GM21515 (cell line): ENCODE results near the gene MAP2K4.
"Not testable (repeated sequence)": the region's sequence is repeated elsewhere in the genome, so short reads cannot be mapped to it uniquely, and the experiment has no call there.

Experiments used
- ATAC-seq: cut with Tn5 transposase; IDR thresholded peaks from one replicate; pipeline ENCODE4 v1.9.1; 2021; ENCODE audit not compliant: unreplicated experiment

The MAP2K4 gene

DNA sequence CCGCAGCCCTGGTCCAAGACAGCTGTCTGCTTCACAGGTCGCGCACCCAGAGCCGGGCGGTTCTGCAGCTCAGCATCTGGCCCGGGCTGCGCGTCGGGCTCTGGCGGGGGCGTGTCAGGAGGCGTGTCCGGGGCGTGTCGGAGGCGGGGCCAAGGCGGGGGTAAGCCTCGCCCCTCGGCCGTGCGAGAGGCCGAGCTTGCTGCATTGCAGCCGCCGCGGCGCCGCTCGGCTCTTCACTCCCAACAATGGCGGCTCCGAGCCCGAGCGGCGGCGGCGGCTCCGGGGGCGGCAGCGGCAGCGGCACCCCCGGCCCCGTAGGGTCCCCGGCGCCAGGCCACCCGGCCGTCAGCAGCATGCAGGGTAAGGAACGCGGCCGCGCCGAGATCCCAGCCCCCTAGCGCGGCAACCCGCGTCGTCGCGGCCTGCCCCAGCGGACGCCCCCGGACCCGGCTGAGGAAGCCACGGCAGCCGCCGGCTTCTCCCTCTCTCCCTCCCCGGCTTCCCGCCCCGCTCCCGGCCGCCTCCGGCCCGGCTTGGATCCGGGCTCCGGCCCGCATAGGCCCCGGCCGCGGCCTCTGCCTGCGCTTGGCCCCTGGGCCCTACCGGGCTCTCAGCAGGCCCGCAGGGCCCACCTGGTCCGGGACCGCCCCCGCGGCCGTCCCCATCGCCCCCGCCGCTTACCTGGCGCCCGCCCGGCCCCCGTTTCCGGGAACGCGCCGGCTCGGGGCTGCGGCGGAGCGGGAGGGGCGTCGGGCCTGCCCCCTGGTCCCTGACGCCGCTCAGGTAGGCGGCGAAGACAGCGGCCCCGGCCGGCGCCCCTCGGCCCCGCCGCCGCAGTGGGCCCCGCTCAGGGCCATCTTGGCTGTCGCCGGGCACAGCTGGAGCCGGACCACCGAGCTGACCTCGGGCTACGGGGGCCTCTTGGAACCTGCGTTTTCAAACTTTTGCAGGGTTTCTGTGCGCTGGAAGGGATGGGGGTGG, at the start of gene MAP2K4:
Gene MAP2K4 (plus strand): TSS at position 236 of the 981 bp plus-strand sequence. CDS start 10 bp downstream, at position 246.
- ATAC-seq, result peak; percentile 93

DNA sequence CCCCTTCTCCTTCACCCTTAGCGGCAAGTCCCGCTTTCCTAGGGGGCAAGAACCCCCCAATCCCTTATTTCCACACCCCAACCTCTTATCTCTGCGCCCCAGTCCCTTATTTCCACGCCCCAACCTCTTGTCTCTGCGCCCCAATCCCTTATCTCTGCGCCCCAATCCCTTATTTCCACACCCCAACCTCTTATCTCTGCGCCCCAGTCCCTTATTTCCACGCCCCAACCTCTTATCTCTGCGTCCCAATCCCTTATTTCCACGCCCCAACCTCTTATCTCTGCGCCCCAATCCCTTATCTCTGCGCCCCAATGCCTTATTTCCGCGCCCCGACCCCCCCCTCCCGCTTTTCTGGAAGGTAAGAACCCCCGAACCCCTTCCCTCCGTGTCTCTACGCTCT, 47.9 kb upstream of the MAP2K4 start:
- not testable (repeated sequence) for ATAC-seq

DNA sequence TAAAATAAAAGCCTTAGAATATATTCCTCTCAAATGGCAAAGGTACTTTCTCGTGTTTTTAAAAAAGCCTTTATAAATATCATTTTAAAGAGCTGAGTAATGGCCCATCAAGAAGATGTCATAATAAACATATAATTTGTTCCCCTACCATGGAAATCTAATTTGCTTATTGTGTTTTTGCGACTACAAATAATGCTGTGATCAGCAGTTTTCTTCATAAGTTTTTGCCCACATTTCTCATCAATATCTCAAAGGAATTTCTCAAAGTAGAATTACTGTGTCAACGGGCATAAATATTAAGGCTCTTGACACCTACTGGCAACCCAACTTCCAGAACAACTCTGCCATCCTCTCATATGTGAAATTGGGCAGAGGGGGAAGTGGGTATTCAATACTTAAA, 40.9 kb upstream of the MAP2K4 start:
- ATAC-seq, result no peak

DNA sequence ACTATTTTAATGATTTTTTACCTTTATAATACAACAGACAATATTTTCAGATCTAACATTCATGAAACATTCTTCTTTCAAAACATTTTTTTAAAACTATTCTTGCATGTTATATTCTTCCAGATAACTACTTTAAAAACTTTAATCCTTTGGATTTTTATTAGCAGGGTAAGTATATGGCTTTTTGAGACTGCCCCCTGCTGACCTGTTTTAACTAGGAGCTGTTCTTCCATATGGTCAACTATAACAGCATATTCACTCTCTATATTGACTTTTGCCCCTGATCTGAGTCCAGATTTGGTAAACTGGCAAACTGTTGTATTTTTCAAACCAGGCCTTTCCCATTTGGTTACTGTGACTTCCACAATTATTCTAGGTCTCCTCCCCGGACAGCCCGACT, 39.9 kb upstream of the MAP2K4 start:
- no peak for ATAC-seq

DNA sequence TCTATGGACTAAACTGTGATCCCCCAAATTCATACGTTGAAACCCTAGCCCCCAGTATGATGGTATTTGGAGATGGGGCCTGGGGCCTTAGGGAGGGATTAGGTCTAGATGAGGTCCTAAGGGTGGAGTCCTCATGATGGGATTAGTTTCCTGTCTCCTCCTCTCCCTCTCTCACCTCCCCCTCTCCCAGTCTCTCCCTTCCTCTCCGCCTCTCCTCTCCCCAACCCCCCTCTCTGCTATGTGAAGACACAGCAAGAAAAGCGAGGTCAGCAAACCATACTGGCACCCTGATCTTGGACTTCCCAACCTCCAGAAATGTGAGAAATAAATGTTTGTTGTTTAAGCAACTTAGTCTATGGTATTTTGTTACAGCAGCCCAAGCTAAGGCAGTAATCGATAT, 38.8 kb upstream of the MAP2K4 start:
- ATAC-seq, result no peak

DNA sequence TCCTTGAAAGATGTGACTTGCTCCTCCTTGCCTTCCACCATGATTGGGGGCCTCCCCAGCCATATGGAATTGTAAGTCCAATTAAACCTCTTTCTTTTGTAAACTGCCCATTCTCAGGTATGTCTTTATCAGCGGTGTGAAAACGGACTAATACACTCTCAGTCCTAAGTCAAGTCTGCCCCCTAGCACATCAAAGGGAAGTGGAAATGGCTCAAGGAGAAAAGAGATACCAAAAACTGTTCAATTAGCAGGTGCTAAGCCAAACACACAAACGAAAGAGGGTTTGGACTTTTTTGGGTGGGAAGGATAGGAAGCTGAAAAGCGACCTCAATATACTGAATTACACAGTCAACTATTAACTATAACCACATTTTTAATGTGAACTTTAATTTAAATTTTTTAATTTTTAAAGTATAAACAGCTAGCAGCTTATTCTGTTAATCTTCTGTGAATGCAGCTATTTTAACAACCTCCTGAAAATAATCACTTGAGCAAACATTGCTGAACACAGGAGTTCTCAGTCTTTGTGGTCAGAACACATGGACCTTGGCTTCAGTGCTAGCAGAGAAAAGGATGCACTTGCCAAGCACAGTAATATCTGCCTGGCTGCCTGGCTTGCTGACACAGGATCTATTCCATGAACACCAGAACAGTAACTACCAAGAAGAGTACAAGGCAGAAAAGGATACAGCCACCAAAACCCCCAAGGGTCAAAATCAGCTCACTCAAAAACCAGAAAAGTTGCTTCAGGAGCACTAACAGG, 34.3 kb upstream of the MAP2K4 start:
- ATAC-seq, result no peak

DNA sequence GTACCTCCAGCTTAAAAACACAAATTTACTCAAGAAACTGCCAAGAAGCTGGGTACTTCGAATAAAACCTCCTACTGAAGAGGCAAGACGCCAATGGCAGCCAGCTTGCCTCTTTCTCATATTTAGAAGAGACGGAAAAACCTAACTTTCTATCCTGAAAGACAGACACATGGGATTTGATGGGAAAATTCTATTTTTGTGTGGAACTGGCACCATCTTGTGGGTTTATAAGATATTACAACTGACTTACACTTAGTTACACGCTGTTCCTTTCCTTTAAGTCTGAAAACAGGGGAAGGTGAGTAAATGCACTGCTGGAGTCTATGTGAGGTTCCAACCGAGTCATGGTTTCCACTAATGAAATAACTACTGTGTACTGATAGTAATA, 33.7 kb upstream of the MAP2K4 start:
- no peak for ATAC-seq

DNA sequence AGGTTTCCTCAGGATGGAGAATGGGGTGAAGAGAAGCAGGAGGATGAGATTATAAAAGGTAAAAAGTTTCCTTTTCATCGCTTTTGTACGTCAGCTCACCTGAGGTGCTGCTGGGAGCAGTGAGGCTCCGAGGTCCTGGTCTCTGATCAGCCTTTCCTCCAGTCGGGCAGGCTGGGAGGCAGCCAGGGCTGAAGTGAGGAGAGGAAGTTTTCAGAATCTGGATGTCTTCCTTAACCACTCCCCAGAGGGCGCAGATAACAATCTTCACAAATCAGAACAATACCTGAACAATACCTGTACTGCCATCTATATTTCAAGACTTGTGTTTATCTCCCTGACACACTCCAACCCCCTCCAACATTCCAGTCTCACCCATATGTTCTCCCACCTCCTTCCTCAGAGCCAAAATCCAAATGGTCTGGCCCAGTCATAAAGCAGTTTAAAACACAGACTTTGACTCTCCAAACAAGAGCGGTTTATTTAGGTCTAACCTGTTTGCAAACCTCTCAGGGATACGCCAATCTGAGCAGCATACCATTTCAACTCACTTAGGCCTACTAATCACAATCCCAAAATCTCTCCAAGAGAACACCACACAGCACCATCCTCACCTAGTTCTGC, 30.2 kb upstream of the MAP2K4 start:
- no peak for ATAC-seq

DNA sequence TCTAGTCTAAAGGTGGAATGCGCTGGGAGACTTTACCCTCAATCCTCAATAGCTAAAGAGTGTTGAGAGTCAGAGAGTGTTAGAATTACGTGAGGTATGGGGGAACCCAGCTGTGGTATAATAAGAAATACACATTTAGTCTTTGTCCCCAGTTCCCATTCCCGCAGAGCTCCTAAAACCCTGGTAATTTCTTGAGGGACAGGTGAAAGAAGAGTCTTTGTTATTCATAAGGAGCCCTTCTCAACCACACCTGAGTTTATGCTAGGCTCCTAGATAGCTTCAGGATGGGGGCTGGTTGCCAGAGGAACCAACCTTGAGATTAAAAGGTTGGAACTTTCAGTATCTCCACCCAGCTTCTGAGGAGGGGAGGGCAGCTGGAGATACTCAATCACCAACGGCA, 29.2 kb upstream of the MAP2K4 start:
- ATAC-seq, result no peak

DNA sequence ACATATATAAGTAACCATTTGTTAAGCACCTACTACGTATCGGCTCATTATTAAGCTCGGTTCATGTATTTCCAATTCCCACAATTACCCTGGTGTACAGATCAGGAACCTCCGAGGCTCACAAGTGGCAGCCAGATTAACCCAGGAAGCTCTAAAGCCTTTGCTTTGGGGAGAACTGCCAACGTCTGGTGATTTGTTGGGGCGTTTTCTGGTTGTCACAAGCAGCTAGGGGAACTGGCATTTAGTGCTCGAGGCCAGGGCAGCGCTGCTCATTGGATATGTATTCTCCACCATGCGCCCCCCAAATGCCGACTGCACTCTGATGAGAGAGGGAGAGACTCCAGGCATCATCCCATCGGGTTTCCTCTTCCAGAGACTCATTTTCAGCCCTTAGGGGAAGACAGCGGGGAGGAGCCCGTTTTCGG, 23.9 kb upstream of the MAP2K4 start:
- peak; percentile 29 for ATAC-seq

DNA sequence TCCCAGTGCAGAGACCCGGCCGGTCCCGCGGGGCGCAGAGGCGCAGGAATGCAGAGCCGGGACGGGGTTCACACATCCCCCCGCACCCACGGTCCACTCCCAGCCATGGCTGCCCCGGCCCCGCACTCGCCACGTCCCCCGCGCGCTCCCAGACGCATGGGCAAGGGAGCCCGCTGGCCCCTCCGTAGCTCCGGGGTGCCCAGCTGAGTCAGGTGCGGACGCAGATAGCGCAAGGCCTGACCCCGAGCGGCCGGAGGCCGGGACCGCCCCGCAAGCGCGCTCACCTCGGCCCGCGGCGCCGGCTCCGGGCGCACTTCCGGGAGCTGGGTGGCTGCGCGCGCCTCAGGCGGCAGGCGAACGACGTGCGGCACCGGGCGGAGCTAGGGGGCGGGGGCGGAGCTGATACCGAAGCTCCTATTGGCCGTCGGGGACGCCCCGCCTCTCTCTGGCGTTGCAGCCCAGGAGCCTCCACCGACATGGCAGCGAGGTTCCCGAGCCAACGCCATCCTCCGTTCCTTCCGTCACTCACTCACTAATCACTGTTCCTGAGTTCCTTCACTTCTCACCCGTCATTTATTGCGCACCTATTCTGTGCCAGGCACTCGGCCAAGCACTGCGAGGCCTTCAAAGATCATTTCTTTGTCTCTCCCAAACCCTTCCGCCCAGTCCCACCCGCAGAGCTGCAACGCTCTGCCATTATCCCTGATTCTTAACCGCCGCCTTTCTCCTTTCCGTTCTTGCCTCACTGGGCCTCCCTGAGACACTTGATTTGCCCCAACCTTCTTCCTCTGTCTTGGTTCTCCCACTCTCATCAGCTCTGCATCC, 23.3 kb upstream of the MAP2K4 start, which contains the start of gene ZNF18:
Gene ZNF18 (minus strand): TSS at position 329 of the 825 bp plus-strand sequence. CDS start 4,646 bp downstream, outside the sequence.
- peak; percentile 99 for ATAC-seq

DNA sequence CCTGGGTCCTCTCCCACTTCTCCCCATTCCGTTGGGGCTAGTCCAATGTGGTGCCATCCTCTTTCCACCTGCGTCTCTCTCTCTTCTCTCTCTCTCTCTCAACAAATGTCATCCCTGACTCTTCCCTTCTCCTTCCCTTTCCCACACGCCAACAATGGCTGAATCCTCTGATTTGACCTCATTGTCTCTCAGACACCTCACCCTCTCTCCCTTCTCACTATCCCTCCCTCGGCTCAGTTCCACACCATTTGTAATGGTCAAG, 22.8 kb upstream of the MAP2K4 start:
- ATAC-seq, result no peak

DNA sequence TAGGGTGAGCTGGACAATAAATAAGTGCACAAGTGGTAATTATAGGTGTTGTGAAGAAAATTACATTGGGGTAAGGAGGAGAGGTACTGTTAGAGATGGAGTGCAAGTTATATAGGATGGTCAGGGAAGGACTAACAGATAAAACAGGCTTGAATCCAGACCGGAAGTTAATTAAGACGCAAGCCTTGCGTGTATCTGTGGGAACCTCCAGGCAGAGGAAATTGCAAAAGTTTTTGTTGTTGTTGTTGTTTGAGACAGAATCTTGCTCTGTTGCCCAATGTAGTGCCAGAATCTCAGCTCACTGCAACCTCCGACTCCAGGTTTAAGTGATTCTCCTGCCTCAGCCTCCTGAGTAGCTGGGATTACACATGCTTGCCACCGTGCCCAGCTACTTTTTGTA, 21.0 kb upstream of the MAP2K4 start:
- no peak for ATAC-seq

DNA sequence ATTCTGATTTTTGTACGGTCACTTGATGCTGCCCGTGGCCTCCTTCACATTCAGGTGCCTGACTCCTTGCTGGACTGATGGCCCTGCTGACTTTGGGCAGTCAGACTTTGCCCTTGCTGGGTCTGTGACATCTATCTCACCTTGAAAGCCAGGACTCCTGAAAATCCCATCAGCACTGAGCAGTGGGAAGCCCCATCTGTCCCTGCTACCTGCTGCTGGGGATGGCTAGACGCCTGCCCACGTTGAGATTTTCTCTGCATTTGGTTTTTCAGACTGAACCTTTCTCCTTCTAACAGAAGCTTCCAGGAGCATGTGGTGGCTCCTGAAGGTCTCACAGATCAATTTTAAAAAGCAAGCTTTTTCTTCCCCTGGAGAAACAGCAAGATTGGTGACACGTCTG, 13.2 kb upstream of the MAP2K4 start:
- ATAC-seq, result no peak

DNA sequence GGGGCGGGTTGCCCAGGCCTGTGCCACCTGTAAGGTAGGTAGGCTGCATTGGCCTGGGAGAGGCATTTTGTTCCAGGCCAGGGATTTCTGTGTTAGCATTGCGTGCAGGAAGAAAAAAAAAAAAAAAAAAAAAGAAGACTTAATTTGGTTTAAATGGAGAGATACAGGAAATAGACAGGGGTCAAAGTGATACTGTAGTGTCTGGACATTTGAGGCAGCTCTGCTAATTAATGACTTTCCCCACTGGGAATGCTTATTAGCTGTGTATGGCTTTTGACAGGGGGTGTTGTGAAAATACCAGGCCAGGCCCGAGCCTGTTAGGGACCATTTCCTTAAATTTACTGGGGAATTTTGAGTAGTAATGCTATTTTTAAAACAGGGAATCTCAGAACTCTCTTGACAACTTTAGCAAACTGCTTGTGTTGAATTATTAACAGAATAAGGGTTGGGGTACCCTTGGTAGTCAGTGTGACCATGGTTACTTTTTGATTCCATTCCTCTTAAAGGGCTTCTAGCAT, 1.0 kb downstream of the MAP2K4 start:
- no peak for ATAC-seq

DNA sequence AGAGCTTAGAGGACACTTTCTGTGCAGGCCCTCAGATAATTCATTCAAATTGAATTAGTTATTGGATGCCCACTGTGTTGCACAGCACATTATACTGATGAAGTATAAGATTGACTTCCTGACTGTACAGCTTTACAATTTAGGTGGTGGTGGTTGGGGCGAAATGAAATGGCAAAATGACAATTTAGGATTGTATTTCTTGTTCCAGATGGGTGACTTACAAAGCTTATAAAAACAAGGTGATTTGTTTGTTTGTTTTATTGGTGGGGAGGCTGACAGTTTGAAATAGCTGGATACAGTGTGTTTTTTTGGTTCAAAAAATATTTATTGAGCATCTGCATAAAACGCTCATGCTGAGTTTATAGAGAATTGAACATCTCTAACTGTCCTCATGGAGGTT, 1.6 kb downstream of the MAP2K4 start:
- no peak for ATAC-seq

DNA sequence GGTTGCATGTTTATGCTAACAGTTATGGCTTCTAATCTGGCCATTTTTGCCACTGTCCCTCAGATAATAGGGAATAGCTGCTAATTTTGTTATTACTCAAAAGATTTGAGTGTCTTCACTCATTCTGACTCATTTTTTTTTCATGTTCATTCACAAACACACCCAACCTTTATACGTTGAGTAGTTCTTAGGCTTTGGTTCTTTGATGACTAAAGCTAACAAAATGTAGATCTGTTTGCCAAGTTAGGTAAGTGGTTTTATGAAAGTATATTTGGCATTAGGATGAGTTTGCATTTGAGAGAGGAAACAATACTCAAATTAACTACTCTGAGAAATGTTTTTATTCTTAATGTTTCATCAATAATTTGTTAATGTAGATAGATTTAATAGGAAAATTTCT, 3.6 kb downstream of the MAP2K4 start:
- no peak for ATAC-seq

DNA sequence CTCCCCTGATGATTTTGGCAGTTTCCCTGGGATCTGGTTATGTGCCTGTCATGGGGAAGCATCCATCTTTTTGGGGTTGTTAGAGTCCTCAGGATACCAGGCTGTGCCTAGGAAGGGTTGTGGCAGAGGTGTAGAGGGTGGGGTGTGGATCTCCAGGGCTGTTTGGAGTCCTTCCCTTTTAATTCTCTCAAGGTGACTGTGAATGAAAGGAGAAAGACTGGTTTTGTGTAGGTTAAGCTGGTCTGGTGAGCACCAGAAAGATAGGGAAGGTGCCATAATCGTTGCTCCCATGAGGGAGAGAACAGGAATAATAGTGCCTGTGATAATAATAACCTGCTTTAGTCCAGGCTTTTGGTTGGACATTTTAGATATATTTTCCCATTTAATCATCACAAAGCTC, 7.0 kb downstream of the MAP2K4 start:
- no peak for ATAC-seq

DNA sequence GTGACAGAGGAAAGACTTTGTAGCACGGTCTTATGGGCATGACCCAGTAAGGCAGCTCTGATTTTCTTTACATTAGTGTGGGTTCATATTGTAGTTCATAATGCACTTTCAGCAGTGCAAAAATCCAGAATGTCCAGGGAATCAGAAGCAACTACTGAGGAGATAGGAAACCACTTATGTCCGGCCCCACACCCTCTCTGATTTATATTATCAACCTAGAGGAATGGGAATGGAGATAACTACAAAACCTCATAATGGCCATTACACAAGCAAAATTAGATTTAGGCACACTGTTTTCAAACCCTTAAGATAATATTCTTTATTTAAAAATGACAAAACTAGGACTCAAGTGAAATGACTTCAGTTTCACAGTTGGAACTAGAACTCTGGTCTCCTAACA, 7.9 kb downstream of the MAP2K4 start:
- ATAC-seq, result no peak

DNA sequence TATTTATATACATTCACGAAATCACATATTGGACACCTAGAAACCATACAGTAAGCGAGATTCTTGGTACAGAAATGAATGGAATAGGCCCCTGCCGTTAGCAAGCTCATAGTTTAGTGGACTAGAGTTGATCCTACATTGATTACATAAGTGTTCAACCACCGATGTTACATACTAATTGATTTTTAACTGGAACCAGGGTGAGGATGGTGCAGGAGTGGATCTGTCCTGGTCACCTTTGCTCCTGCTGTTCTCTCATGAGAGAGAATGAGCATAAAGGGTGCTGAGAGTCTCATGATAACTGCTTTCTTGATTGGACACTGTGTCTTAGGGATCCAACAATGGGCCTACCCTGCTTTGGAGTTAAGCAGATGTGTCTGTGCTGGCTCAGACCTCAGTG, 13.9 kb downstream of the MAP2K4 start:
- no peak for ATAC-seq

DNA sequence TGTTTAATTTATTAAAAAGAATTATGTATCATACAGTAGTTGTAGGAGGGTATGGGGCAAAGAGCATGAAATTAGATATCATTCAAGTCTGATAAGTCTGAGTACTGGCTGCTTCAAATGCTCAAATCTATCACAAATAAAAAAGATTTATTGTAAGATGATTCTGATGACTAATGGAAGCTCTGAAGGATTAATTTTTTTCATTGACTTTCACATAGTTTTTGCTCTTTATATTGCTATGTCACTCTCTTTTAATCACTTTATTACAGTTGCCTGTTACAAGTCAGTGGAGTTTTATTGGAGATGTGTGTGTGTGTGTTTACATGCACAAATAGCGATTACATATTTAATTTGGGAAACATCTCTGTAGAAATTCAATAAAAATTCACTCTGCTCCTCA, 15.0 kb downstream of the MAP2K4 start:
- ATAC-seq, result no peak
